ENCODE results near the gene CRELD2.

CRELD2 gene

DNA sequence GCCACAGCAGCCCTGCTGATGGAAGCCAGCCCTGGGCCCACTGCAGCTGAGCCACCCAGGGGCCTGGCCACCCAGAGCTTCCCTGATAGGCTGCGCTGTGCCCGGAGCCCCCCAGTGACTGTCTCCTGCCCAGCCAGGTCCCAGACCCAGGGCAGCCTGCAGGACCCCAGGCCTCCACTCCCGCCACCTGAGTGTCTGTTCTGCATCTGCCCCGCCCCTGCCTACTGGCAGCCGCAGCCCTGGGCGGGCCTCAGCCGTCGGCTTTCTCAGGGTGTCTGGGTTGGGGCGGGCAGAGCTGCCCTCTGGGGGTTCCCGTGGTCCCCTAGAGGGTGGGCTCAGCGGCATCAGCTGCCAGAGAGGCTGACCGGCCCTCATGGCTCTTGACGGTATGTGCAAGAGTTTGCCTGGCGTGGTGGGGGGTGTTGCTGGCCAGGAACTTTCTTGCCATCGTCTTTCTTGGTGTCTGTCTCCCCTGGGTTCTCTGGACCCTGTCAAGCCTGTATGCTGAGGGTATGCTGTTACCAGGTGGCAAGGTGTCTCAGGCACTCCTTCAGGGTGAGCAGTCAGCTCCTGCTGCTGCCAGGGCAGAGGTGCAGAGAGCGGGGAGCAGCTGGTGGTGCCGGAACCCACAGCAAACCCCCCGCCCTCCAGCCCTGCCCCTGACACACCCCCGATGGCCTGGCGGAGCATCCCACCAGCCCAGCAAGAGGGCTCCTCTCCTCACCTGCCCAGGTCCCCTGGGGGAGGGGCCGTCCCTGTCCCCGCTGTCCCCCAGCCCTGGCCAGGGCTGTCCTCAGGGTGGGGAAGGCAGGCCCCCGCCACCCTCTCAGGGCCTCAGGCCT, 29.9 kb downstream of the CRELD2 start:
- DNase-seq = no peak

DNA sequence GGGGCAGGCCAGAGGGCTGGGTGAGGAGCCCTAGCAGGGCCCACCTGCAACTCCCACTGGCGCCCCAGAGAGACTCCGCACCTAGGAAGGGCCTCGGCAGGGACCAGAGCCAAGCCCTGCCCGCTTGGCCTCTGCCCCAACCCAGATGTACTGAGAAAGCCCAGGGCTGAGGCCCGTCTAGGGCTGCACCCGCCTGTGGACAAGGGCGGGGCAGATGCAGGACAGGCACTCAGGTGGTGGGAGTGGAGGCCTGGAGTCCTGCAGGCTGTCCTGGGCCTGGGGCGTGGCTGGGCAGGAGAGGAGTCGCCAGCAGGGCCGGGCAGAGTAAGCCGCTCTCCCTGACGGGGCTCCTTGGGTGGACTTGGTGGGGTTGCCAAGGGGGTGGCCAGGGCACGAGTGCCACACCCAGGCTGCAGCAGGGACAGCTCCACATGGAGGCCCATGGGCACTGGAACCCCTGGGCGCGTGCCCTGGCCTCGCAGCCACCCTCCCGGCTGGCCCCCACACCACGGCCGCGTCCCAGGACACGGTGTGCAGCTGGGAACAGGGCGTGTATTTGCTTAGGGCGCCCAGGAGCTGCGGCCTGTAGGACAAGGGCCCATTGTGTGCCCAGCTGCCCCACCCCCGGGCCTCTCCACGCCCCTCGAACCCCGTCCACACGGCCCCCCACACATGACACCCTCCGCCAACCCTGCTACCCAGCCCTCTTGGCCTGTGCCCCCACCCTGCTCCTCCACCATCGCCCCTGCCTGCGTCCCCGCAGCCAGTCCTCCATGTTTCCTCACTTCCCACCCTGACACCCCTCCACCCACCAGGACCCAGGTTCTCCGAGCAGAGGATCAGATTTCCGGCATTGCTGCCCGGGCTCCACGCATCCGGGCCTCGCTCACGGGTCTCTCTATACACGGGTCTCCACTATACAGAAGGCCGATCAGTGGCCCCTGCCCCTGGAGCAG, 30.8 kb downstream of the CRELD2 start:
- DNase-seq = no peak

DNA sequence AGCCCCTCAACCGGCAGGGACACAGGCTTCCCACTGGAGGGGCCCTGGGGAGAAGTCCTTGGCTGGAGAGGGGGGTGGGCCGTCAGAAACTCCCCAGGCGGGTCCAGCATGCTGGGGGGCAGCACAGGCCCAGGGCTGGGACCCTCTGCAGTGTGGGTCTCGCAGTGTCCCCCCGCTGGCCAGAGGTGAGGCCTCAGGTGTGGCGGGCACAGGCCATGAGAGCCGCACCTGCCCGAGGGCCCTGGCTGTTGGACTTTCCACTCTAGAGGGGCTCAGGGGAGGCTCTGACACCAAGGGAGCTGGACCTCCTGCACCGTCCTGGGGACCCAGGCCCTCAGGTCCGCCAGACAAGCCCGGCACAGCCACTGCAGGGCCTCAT, 31.5 kb downstream of the CRELD2 start:
- DNase-seq = no peak

DNA sequence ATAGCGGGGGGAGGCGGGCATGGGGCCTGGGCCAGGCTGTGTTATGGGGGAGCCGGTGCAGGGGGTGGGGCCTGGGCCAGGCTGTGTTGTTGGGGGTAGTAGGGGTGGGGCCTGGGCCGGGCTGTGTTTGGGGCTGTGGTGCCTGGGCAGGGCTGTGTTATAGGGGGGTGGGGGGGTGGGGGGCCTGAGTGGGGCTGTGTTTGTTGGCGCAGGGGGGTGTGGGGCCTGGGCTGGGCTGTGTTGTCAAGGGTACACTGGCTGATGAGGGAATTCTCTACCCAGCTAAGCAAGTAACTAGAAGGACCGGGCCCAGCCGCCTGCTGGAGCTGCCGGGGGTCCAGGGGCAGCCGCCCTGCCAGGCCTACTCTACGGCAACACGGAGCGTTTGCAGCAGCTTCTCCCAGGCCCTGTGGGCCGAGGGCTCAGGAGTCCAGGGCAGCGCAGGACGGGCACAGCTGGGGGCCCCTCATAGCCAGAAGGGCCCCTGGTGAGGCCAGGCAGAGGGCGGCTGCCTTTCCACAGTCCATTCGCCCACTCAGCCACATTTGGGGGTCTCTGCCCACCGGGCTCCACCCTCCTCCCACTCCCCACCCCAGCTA, 32.1 kb downstream of the CRELD2 start:
- no peak for DNase-seq

DNA sequence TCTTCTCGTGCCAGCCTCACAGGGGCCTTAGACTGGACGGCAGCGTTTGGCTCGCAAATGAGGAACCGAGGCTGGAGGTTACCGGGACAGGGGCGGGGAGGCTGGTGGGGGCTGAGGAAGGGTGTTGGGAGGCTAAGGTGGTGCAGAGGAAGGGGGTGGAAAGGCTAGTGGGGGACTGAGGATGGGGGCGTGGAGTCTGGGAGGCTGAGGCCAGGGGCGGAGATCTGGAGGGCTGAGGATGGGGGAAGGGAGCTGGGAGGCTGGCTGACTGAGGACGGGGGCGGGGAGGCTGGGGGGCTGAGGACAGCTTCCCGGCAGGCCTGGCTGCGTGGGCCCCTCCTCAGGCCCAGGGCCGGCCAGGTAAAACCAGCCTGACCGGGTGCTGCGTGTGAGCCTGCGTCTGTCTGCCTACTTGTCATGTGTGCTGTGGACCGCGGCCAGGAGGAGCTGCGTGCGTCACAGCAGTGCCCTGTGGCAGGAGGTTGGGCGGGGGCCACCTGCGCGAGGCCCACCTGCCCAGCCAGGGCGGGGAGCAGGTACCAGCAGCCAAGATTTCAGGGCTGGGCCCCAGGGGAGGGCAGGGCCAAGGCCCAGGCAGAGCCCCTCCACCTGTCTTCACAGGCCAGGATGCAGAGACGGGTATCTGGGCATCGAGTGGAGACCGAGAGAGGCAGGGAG, 32.7 kb downstream of the CRELD2 start:
- DNase-seq = no peak

DNA sequence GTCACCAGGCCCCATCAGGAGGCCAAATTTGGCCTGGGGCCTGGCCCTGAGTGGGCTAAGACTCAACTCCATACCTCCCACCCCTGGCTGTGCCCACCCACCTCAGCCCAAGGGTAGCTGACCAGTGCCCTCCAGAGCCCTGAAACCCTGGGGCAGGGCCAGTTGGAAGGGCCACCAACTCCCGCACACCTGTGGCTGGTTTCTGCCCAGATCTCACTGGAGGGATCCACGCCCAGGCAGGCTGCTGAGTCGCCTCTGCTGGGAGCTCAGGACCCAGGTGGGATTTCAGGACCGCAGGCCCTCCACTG, 33.2 kb downstream of the CRELD2 start:
- no peak for DNase-seq

DNA sequence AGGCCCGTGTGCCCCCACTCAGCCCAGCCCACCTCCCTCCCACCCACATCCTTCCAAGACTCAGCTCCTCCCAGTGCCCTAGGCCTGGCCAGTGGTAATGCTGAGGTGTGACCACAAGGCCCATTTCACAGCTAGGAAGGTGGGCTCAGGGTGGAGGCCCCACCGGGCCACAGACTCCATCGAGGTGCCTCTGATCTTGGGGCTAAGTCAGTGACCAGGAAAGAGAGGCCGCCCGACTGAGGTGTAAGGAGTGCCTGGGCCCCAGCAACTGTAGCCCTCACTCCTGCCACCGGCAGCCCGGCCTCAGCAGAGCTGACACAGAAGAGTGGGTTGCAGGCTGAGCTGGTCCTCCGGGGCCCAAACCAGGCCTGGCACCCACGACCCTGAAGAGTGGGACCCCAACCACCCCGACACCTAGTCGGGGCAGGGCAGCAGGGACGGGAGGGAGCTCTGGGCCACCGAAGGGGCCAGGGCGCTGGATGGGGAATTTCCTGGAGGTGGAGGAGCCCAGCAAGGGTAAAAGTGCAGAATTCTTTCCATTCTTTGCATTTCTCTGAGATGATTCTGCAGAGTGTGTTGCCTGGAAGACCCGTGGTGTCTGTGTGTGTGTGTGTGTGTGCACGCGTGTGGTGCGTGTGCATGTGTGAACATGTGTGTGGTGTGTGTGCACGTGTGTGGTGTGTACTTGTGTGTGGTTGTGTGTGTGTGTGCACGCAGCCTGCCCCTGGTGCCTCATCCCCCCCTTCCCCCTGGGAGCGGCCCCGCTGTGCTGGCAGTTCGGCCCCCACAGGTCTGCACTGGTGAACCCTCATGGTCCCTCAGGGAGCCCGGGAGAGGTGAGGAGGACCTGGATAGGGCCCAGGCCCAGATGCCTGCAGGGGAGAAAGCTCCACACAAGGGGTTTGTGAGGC, 33.8 kb downstream of the CRELD2 start:
- DNase-seq = no peak

DNA sequence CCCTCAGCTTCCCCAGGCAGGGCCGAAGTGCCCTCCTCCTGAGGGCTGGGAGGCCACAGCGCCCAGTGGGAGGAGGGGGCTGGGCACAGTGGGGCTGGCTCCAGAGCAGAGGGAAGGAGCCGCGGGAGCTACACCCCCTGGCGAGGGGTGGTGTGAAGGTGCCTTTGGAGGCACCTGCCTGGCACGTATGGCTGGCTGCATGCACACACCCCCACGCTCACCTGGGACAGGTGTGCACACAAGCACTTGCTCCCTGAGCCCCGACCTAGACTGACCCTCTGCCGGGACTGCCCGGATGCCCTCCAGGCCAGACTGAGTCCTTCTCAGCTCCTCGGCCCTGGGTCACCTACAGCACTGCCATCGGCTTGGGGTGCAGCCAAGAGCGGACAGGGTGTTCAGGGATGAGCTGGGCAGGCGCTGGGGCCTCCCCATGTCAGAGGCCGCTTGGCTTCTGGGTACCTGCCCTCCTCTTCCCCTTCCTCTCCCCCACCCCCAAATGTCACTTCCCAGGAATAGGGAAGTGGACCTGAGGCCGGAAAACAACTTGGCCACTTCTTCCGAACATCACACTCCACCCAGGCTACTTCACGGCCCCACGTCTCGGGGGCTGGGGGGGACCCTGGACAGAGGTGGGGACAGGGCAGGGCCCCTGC, 34.7 kb downstream of the CRELD2 start:
- no peak for DNase-seq

DNA sequence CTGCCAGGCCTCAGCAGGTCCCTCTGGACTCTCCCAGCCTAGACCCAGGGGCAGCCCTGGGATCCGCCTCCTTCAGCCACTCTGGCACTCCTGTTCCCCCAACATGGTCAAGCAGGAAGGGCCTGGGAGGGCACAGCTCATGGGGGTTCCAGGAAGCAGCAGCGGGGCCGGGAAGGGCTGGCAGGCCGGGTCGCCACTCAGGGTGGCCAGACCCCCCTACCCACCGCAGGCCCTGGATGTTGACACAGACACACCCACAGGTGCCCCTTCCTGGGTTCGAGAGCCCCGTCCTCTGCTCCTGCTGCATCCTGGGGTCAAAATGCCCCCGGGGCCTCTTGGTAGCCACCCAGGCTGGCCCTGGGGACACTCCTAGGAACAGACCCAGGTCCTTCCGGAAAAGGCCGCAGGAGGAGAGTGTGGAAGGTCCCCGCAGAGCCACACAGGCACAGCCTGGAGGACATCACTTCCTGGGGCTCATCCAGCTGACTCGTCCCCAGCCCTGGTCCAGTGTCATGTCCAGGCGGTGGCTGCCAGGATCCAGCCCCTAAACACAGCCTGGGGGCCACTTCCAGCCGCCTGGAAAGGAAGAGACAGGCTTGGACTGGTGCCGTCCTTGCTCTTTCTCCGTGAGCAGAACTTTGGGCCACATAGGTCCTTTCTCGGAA, 35.4 kb downstream of the CRELD2 start:
- no peak for DNase-seq

DNA sequence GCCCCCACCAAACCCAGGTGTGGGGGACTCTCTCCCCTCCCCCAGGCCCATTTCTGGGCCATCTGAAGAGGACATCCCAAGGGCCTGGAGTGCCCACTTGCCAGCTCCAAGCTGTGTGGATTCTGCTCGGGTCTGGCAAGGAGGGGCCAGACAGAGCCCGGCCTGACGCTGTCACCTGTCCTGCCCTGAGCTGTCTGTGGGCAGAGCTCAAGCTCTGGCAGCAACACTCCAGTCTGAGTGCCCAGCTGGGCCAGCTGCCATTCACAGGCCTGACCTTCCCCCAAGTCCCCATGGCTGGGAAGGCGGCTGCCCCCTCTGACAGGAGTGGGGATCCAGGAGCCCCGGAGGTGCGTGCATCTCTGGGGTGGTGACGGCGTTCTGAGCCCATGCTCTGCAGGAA, 35.9 kb downstream of the CRELD2 start:
- DNase-seq = no peak

DNA sequence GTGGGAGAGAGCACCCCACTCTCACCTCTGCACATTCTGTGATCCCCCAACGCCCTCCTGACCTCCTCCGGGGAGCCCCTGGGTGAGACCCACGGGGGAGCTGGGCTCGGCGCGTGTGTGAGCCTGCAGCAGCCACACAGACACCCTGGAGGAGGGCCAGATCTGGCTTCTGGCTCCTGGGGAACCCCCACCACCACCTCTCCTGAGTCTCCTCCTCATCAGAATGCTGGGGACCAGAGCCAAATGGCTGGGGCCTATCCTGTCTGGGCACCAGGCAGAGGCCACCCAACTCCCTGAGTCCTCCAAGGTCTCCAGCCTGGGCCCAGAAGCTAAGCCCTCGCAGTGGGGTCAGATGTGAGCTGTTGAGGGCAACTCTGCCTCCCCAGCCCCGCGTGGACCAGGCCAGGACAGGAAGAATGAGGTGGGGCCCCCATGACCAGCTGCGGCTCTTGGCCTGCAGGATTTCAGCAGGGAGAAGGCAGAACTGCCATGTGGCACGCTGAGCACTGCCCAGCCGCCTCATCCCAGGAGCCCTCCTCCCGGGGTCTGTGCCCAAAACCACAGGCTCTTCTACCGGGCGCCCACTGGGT, 36.7 kb downstream of the CRELD2 start:
- DNase-seq = no peak

DNA sequence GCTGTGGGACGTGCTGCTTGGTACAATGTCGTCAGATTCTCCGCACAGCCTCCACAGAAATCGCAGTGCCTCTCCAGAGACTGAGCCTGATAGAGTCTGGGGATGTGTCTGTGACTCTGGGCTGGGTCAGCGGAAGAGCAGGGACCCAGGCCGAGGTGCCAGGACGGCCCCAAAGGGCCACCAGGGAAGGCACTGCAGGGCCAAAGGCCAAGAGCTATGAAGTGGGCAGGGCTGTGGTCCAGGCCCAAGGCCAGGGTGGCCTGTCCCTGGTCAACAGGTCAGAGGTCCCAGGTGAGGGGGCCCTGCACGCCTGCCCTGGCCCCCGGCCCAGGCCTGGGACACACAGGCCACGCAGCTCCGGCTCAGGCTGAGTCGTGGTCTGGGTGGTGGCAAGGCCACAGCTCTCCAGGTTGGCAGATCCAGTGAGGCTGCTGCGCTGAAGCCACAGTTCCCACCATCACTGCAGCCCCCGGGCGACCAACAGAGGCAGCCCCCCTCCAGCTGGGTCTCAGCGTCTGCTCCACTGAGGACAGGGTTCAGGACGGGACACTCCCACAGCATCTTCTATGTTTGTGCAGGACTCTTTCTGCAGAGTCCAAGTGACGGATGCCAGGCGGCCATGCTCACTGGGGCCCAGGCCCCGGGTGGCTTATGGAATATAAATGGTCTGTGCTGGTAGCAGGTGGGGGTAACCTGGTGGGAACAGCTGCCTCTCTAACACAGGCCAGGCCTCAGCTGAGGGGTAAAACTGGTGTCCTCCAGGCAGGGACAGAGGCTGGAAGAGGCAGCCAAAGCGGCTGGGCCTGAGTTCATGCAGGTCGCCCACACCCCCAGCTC, 37.4 kb downstream of the CRELD2 start:
- no peak for DNase-seq

DNA sequence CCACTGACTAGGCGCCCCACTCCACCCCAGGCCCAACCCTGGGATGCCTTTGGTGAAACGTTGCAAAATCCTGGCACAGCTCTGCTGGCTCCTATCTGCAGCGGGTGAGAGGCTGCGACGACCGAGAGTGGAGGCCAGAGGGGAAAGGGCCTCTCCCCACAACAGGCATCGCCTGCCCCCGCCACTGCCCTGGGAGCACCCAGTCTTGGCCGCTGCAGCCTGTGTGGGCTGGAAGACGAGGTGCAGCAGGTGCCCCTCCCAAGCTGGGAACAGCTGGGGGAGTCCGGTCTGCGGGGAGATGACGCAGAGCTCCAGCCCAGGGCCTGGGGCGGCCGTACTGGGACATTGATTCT, 38.0 kb downstream of the CRELD2 start:
- DNase-seq = no peak

DNA sequence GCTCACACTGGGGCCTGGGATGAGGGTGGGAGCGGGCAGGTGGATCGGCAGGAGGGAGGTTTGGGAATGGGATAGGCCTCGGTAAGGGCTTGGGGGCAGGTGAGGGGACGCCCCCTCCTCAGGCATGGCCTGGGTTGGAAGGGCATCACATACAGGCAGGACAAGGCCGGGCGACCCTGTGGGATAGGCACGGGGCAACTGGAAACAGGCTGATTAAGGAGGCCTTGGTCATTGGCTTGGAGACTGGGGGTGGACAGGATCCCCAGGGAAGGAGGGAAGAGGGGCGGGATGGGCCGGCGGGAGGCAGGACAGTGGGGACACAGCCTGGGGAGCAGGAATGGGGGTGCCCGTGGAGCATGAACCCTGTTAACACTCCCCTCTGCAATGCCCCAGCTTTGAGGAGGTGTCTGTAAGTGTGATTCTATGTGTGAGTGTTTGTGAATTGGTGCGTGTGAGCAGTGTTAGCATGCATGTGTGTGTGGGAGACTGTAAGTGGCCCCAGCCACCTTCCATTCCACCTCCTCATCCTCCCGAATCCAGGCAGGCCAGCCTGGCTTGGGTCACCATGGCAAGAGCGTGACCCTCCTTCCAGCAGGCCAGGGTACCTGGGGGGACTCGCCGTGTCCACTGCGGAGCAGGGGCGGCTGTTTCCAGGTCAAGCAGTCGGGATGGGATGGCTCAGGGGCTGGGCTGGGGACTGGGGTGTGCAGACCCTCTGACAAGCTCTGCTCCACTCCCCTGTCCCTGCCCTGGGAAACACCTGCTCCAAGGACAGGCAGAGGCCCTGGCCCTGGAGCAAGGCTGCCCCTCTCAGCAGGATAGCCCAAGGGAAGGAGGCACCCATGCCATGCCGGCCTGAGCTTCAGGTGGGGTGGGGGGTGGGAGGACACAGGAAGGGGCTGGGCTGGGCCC, 38.7 kb downstream of the CRELD2 start:
- DNase-seq = no peak

DNA sequence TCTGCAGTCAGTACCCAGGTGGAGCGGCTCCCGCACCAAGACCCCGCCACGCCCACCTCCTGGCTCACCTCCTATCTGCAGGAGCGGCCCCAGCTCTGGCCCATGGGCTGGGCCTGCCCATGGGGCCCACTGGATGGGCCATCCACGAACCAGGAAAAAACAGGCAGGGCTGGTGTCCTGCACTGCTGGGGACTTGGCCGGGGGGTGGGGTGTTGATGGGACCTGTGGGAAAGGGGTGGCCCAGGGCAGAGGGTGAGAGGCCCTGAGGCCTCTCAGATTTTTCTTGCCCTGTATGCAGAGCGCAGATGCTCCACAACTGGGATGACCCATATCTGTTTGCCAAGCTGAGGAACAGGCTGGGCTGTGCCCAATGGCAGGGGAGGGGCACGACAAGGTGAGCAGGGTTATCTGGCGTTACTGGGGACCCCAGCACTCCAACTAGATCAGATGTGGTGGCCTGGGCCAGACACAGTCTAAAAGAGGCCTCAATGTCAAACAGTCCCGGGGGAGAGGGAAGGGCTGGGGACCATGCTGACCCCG, 39.5 kb downstream of the CRELD2 start:
- no peak for DNase-seq

DNA sequence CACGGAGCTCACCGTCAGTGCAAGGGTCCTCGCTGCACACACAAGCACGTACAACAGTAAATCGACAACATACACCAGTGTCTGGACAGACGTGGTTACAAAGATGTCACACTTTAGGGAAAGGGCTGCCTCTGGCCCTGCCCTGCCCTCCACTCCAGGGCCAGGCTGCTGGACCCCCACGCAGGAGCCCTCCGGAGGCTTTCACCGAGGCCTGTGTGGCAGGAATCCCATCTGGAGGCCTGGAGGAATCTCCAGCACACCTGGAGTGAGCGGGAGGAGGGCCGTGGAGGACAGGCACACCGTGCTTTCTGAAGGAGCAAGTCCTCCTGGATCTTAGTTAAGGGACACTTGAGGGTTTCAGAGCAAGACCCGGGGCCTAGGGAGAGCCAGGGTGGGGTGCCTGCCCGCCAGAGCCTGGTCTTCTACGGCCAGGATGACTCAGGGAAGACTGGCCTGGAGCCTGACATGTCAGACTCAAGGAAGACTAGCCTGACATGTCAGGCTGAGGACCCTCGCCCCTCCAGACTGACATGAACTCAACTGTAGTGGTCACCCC, 40.0 kb downstream of the CRELD2 start:
- no peak for DNase-seq

DNA sequence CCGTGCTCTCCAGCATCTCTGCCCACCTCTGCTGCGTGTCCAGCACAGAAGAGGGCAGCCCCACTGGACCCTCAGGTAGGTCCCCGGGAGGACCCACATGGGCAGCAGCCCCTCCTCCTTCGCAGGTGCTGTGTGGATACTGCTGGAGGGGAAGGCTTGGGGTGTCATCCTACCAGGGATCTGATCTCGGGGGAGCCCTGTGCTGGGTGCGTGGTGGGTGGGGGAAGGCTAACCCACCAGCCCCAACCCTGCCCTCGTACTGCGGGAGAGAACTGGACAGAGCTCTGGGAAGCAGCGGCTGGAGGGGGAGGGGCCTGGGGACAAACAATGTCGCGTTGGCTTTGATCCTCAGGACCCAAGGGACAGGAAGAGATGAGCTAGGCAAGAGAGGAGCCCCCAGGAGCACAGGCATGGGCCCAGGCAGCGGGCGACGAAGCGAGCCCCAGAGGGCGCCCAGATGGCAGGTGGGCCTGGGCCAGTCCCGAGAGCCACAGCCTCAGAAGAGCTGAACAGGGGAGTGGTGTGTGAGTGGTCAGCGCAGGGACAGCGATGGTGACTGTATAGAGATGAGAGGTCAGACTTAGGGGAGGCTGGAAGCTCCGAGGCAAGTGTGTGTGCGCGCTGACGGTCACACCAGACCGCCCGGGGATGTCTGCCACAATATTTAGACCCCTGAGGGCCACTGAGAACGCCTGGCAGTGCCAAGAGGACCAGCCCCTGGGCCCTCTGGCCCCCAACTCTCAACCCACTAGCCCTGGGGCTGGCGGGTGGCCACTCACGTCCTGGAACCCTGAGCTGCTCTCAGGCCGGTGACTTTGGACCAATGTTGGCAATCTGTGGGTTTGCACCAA, 40.7 kb downstream of the CRELD2 start:
- DNase-seq = no peak

Measured in CD4-positive, alpha-beta T cell treated with Interleukin-4 for 4 hours (primary cell).